ENCODE measurements around the gene BMP2K. TPM values are rescaled to one million over a fixed set of nuclear protein-coding genes. Genes with fewer than 3 reads are reported as not detected.

Gene BMP2K
- total and polyA plus RNA-seq, 12 donors = 4.9 to 36.5 (median 28.1) TPM

DNA sequence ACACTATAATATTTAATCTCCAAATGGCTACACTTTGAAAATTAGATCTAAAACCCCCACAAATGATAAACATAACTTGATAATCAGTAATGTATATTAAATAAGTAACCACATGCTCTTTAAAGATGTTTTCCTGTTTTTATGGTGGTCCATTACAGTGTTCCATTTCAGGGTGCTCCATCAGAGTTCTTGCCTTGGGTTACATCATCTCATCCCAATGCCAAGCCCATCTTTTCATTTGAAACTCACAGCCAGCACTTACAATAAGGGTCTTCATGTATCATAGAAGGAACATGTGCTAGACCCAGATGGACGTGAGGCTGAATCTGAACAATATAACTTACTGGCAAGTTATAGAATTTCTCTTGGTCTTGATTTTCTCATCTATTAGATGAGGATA, 173.6 kb downstream of the BMP2K start:
- ATAC-seq = no peak
- WGBS, 2 donors = 80 to 81% methylated on average over 1 of the region's 1 CpG
- no peak overlapping the region for H3K4me3 ChIP-seq
- peaks cover 0 to 3% (median 0%) of the 10 kb centered on the region in 7 donors for H3K27me3 ChIP-seq
- intact Hi-C loops (cut with DNase I) = loop anchor here (5.0 to 10.0 kb wide), 8 partner anchors 625 to 1388 kb away; partner anchors contain the start of gene CFAP299 (in 4 of the 10)
- TF ChIP-seq CTCF (IDR thresholded peaks at IDR 0.05) = no peak
- H3K9me3 ChIP-seq = peaks cover 0 to 8% (median 0%) of the 10 kb centered on the region in 11 donors
- no peaks in the 10 kb centered on the region for H3K4me1 ChIP-seq
- no peak overlapping the region for H3K27ac ChIP-seq
- no peaks in the 10 kb centered on the region for H3K36me3 ChIP-seq
- DNase-seq = no peak

DNA sequence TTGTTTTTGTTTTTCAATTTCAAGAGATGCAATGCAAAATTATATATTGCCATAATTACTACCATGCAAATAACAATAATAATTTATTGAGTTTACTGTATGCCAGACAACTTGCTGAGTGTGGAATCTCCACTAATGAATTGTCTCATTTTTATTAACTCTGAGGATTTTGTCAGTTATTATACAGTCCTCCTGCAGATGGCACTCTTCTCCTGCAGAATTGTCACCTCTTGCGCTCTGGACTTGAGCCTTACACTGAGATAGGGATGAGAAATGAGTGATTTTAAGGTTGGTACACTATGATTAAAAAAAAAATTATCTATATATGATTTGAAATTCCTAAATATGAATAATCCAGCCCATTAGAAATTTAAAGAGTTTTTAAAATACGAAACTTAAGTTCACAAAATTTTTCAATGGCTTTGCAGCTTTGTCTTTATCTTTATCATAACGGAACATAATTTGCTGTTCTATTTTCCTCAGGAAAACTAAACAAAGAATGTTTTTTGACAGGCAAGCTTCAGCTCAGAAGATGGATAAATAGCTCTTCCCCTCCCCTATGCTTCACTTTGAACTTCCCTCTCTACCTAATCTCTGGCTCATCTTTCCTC, 175.8 kb downstream of the BMP2K start:
- DNase-seq = no peak
- Histone ChIP-seq H3K9me3 (no peaks in the 10 kb centered on the region), H3K36me3 (no peaks in the 10 kb centered on the region), H3K27ac (no peak overlapping the region), H3K27me3 (no peaks in the 10 kb centered on the region), H3K4me3 (no peak overlapping the region), H3K4me1 (no peaks in the 10 kb centered on the region)
- 60 to 62% methylated on average over 3 of the region's 3 CpGs for WGBS, 2 donors
- intact Hi-C loops (cut with DNase I) = loop anchor here in 9 of 10 donors (2.0 to 10.0 kb wide), 9 partner anchors 623 to 1385 kb away; partner anchors contain the start of gene CFAP299 (in 4 of the 9)
- ATAC-seq = peak; percentile 47 to 78 (median 68)
- TF ChIP-seq CTCF (IDR thresholded peaks at IDR 0.05) = peak; percentile 46 to 82 (median 71)

GRCh38 chr4:78953231-78953630, 177.1 kb downstream of the BMP2K start:
- DNase-seq (no peak), ATAC-seq (peak in 1 of 8 donors; percentile 19)
- Histone ChIP-seq H3K9me3 (no peaks in the 10 kb centered on the region), H3K27ac (no peak overlapping the region), H3K27me3 (no peaks in the 10 kb centered on the region), H3K4me1 (no peaks in the 10 kb centered on the region), H3K36me3 (no peaks in the 10 kb centered on the region), H3K4me3 (no peak overlapping the region)
- TF ChIP-seq CTCF (IDR thresholded peaks at IDR 0.05) = no peak
- intact Hi-C loops (cut with DNase I) = loop anchor here in 9 of 10 donors (2.0 to 10.0 kb wide), 9 partner anchors 622 to 1384 kb away; partner anchors contain the start of gene CFAP299 (in 4 of the 9)
- WGBS, 2 donors = 84 to 95% methylated on average over 5 of the region's 5 CpGs

DNA sequence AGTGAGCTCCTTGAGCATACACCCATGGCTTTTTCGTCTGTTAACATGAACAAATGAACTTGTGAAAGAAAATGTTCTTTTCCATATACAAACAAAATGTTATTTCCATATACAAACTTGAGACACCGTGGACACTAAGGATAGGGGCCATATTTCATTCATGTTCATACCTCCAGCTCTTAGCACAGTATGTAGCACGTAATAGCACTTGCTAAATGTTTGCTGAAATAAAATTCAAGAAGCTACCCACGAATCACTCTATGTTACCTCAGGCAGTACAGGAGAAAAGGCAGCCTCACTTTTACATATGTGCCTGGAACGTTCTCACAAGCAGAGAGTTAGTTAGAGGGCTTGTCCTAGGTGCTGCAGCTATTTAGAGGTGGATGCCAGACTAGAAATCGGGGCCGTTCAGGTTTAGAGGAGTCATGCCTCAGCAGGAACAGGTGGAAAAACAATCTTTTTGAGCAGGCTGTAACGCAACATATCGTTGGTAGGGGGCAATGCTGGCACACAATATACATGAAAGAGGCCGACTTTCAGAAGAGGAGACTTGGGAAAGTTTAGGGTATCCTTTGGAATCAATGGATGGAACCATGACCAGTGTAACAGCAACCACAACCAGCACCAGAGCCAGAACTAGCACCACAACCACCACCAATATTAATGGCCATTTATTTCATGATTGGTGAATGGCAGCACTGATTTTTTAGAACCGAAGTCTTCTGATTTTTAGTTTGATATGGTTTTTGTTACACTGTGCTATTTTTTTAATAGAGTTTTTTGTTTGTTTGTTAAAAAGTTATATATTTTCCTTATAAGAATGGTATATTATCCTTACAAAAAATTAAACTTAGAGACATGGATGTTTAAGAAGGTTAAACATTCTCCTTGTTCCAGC, 177.9 kb downstream of the BMP2K start:
- intact Hi-C loops (cut with DNase I) = loop anchor here in 9 of 10 donors (2.0 to 10.0 kb wide), 9 partner anchors 621 to 1383 kb away; partner anchors contain the start of gene CFAP299 (in 4 of the 9)
- no peak for DNase-seq
- no peak overlapping the region for H3K4me3 ChIP-seq
- no peak overlapping the region for H3K27ac ChIP-seq
- no peaks in the 10 kb centered on the region for H3K9me3 ChIP-seq
- ATAC-seq = no peak
- no peaks in the 10 kb centered on the region for H3K27me3 ChIP-seq
- no peaks in the 10 kb centered on the region for H3K36me3 ChIP-seq
- TF ChIP-seq CTCF (IDR thresholded peaks at IDR 0.05) = peak in 6 of 9 donors; percentile 15 to 34 (median 25)
- WGBS, 2 donors = 50 to 60% methylated on average over 11 of the region's 11 CpGs
- H3K4me1 ChIP-seq = no peaks in the 10 kb centered on the region
